Gastrocnemius medialis (tissue), 4 donors: ENCODE measurements around the gene GREB1L. TPM values are rescaled to one million over a fixed set of nuclear protein-coding genes. Genes with fewer than 3 reads are reported as not detected.

Experiments used
- ATAC-seq, 2 donors: fragments of 150-250 bp; one replicate each; pipeline ENCODE4 v1.9.1; 2016
- DNase-seq, 2 donors: peaks; one replicate each; pipeline ENCODE4 v3.0.0-alpha.2; 2019
- H3K27ac ChIP-seq, 4 donors: fragments of 200-600 bp; sonication (generic); 1 replicate in 1 of 4; 2 replicates in 3 of 4; pipeline ENCODE4 v1.5.1; 2016 to 2018; ENCODE audit warnings: mild to moderate bottlenecking in 2 of 4, moderate library complexity in 1 of 4
- H3K27me3 ChIP-seq, 3 donors: fragments of 200-600 bp; sonication (generic) in 2 of 3; 1 replicate in 1 of 3; 2 replicates in 2 of 3; pipeline versions ENCODE4 v1.5.1 to v1.6.0; 2016 to 2019; ENCODE audit warnings: mild to moderate bottlenecking in 1 of 3, moderate library complexity in 1 of 3
- H3K36me3 ChIP-seq, 2 donors: fragments of 200-600 bp; sonication (generic) in 1 of 2; one replicate each; pipeline ENCODE4 v1.5.1; 2017 to 2018
- H3K4me1 ChIP-seq, 2 donors: fragments of 200-600 bp; sonication (generic) in 1 of 2; one replicate each; pipeline ENCODE4 v1.5.1; 2016 to 2017; ENCODE audit warnings: mild to moderate bottlenecking in 2 of 2
- H3K4me3 ChIP-seq, 4 donors: fragments of 200-600 bp; sonication (generic) in 3 of 4; 1 replicate in 1 of 4; 2 replicates in 3 of 4; pipeline ENCODE4 v1.5.1; 2016 to 2019; ENCODE audit warnings: mild to moderate bottlenecking in 2 of 4
- H3K9me3 ChIP-seq, 3 donors: fragments of 200-600 bp; sonication (generic) in 2 of 3; 1 replicate in 1 of 3; 2 replicates in 2 of 3; pipeline ENCODE4 v1.5.1; 2016 to 2019
- CTCF ChIP-seq, 5 experiments: fragments of 450-650 bp in 3 of 5; fragments of 200-600 bp in 2 of 5; sonication (generic) in 2 of 5; IDR thresholded peaks in 4 of 5; conservative IDR thresholded peaks in 1 of 5; 1 replicate in 4 of 5; 2 replicates in 1 of 5; pipeline ENCODE4 v1.5.1; 2016 to 2019; ENCODE audit warnings: antibody characterized with exemption in 5 of 5, mild to moderate bottlenecking in 3 of 5, moderate library complexity in 3 of 5
- POLR2A ChIP-seq, 2 donors: fragments of 450-650 bp; IDR thresholded peaks; one replicate each; pipeline ENCODE4 v1.6.1; 2017; ENCODE audit warnings: antibody characterized with exemption in 2 of 2, mild to moderate bottlenecking in 2 of 2, moderate library complexity in 2 of 2
- in situ Hi-C, 4 donors: fragments of 200-750 bp; cut with MboI; loops; one replicate each; pipeline versions ENCODE4 v1.15.0 to v1.8.0; 2017; ENCODE audit warnings: low sequenced_read_pairs in 4 of 4
- intact Hi-C: fragments of 100-400 bp; cut with DNase I; formaldehyde crosslinking; loops from one replicate; pipeline ENCODE4 v1.15.1; 2023; ENCODE audit warnings: low total_unique reads
- total RNA-seq, 4 donors: library from RNA; depleted of rRNA; stranded (reverse); fragments of >200 nt; gene quantifications; one replicate each; pipeline versions ENCODE4 v1.1.0 to v1.2.3, GENCODE V29; 2016

GREB1L gene
- total RNA-seq, 4 donors from 2014 or later = 4.4 to 14.4 (median 7.4) TPM

DNA sequence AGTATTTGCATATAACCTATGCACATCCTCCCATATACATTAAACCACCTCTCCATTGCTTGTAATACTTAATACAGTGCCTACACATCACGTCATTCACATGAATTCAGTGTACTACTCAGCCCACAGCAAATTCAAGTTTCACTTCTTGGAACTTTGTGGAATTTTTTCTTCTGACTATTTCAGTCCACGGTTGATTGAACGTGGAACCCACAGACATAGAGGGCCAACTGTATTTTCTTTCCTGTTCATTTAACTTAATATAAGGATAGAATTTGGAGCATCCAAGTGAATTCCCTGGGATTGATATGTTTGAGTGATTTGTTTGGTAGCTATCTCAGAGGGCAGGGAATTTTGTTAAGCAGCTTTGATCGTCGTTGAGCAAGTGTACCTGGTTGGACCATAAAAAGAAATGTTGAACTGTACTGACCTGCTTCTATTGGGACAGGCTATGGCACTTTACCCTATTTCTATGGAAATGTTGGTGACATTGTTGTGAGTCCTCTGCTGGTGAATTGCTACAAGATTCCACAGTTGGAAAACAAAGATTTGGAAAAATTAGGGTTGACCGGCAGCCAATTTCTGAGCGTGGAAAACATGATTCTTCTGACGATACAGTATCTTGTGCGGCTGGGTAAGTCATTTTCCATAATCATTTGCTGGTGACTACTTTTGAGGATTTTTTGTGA, 201.9 kb downstream of the GREB1L start:
- no peak for DNase-seq
- H3K36me3 ChIP-seq = no peaks in the 10 kb centered on the region
- TF ChIP-seq POLR2A (IDR thresholded peaks at IDR 0.05) (no peak), CTCF (IDR thresholded peaks at IDR 0.05 in 4 of 5, conservative IDR thresholded peaks at IDR 0.05 in 1 of 5) (no peak)
- H3K4me3 ChIP-seq = peak overlapping the region in 1 of 4 donors; percentile 10
- in situ Hi-C loops (loop anchor here in 2 of 4 donors (5.0 to 10.0 kb wide), 2 partner anchors 247 to 249 kb away; no protein-coding TSS in a partner anchor), intact Hi-C loops (loop anchor here (1.0 to 10.0 kb wide), 3 partner anchors 61 to 249 kb away; partner anchors contain the start of gene GREB1L)
- peaks cover 12 to 70% of the 10 kb centered on the region in 2 donors for H3K4me1 ChIP-seq
- no peaks in the 10 kb centered on the region for H3K9me3 ChIP-seq
- peak overlapping the region in 3 of 4 donors; percentile 90 to 96 (median 92) for H3K27ac ChIP-seq
- H3K27me3 ChIP-seq = no peaks in the 10 kb centered on the region
- ATAC-seq = no peak

DNA sequence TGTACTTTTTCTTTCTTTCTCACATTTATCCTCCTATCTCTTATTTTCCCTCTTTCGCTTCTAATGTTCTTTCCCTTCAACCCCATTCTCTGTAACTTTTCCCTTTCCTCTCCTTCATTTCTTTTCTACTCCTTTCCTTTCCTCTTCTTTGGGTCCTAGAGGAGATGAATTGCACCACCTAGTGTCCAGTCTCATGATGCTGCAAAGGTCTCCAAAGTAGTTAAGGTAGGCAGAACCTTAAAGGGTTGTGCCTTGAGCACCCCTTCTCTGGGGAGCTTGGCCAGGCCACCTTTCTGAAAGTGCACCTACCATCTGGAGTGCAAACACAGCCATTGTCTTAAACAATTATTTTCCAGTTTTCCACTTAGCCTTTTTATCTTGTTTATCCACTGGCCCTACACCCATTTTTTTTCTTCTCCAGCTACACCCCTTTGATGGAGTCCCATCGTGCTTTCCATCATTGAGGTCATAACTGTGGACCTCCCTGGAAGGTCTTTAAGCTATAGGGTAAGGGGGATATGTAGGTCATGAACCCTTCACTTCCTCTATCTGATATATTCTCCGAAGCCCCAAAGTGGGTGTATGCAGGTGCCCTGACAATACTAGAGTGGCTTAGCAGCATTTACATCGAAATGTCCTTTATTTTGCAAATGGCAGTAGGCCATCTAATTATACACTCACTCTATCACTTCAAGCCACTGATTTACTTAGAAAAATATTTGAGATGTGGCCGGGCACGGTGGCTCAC, 202.6 kb downstream of the GREB1L start:
- peak overlapping the region in 1 of 4 donors; percentile 10 for H3K4me3 ChIP-seq
- DNase-seq = peak in 1 of 2 donors; percentile 42
- H3K9me3 ChIP-seq = no peaks in the 10 kb centered on the region
- peaks cover 19 to 65% of the 10 kb centered on the region in 2 donors for H3K4me1 ChIP-seq
- H3K27ac ChIP-seq = peak overlapping the region in 3 of 4 donors; percentile 90 to 96 (median 92)
- no peaks in the 10 kb centered on the region for H3K36me3 ChIP-seq
- no peak for TF ChIP-seq POLR2A (IDR thresholded peaks at IDR 0.05)
- TF ChIP-seq CTCF (IDR thresholded peaks at IDR 0.05 in 4 of 5, conservative IDR thresholded peaks at IDR 0.05 in 1 of 5) = peak; percentile 52 to 62 (median 53)
- no peaks in the 10 kb centered on the region for H3K27me3 ChIP-seq
- peak; percentile 45 to 68 for ATAC-seq
- in situ Hi-C loops = loop anchor here in 3 of 4 donors (5.0 to 10.0 kb wide), 3 partner anchors 247 to 252 kb away; no protein-coding TSS in a partner anchor
- intact Hi-C loops = loop anchor here (1.0 to 10.0 kb wide), 3 partner anchors 60 to 249 kb away; partner anchors contain the start of gene GREB1L

GRCh38 chr18:21448299-21448698, 206.3 kb downstream of the GREB1L start:
- in situ Hi-C loops = loop anchor here in 2 of 4 donors (5.0 to 10.0 kb wide), 2 partner anchors 253 to 256 kb away; no protein-coding TSS in a partner anchor
- DNase-seq (no peak), ATAC-seq (no peak)
- TF ChIP-seq CTCF (IDR thresholded peaks at IDR 0.05 in 4 of 5, conservative IDR thresholded peaks at IDR 0.05 in 1 of 5) (no peak), POLR2A (IDR thresholded peaks at IDR 0.05) (no peak)
- H3K36me3 ChIP-seq = no peaks in the 10 kb centered on the region
- peaks cover 47 to 61% of the 10 kb centered on the region in 2 donors for H3K4me1 ChIP-seq
- H3K4me3 ChIP-seq = peak overlapping the region in 3 of 4 donors; percentile 29 to 49 (median 46)
- H3K9me3 ChIP-seq = no peaks in the 10 kb centered on the region
- peak overlapping the region; percentile 90 to 96 (median 92) for H3K27ac ChIP-seq
- intact Hi-C loops = loop anchor here (10.0 kb wide), 1 partner anchor 57 kb away; no protein-coding TSS in a partner anchor
- H3K27me3 ChIP-seq = no peaks in the 10 kb centered on the region

DNA sequence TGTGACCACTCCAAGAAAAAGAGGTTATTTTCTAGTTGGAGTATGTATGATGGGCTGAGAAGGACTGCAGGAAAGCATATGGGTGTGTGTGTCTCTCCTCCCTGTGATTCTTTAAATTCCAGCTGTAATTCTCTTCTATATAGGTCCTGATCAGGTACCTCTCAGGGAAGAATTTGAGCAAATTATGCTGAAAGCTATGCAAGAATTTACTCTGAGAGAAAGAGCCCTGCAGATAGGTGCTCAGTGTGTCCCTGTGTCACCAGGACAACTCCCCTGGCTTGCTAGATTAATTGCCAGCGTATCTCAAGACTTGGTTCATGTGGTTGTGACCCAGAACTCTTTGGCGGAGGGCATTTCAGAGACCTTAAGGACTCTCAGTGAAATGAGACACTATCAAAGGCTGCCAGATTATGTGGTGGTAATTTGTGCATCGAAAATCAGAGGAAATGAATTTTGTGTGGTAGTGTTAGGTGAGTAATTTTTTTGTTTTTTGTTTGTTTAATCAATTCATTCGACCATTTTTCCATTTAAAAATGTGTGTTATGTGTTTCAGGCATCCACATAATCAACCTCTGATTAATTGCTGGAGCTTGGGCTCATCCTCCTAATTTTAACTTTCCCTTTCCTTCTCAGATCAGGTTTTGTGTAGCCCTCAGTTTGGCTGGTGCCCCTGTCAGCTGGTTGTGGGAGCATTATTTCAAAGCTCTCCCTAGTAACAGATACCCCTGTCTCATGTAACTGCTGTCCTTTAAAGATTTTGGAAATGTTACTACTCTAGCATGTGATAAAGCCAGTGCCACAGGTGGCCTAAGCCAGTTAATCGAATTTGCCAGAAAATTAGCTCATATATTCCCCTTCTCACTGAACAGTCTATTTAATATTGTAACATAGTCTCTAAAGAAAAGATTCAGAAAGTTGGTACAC, 207.6 kb downstream of the GREB1L start:
- Histone ChIP-seq H3K4me3 (peak overlapping the region; percentile 10 to 49 (median 39)), H3K9me3 (no peaks in the 10 kb centered on the region), H3K27me3 (no peaks in the 10 kb centered on the region), H3K27ac (peak overlapping the region; percentile 90 to 96 (median 92)), H3K4me1 (peaks cover 55 to 57% of the 10 kb centered on the region in 2 donors), H3K36me3 (no peaks in the 10 kb centered on the region)
- DNase-seq = peak; percentile 81 to 90
- TF ChIP-seq CTCF (IDR thresholded peaks at IDR 0.05 in 4 of 5, conservative IDR thresholded peaks at IDR 0.05 in 1 of 5) (no peak), POLR2A (IDR thresholded peaks at IDR 0.05) (peak in 1 of 2 donors; percentile 67)
- peak; percentile 75 to 80 for ATAC-seq
- in situ Hi-C loops = loop anchor here in 2 of 4 donors (5.0 to 10.0 kb wide), 2 partner anchors 255 to 257 kb away; no protein-coding TSS in a partner anchor
- intact Hi-C loops = loop anchor here (1.0 to 10.0 kb wide), 3 partner anchors 10 to 253 kb away; partner anchors contain the start of gene ABHD3
